H1 (cell line): Measurements from ENCODE around the gene ECI1. TPM values are rescaled to one million over a fixed set of nuclear protein-coding genes. Genes with fewer than 3 reads are reported as not detected.

Experiments used
- CTCF ChIA-PET: fragments of 300-600 bp; sonication (Branson Sonifier 250); formaldehyde crosslinking; loops from one replicate; lab custom pipeline; 2021; ENCODE audit not compliant: partially characterized antibody; lab: Charles Lee
- POLR2A ChIA-PET: fragments of 300-600 bp; sonication (Branson Sonifier 250); formaldehyde crosslinking; loops from one replicate; lab custom pipeline; 2021; ENCODE audit warnings: inconsistent platforms; ENCODE audit not compliant: partially characterized antibody; lab: Charles Lee
- DNase-seq, 2 experiments: peaks; one replicate each; pipeline versions ENCODE4 v3.0.0 to v3.0.0-alpha.2; 2010 to 2022; ENCODE audit warnings: low spot score in 2 of 2, low read depth in 1 of 2, mixed read lengths in 1 of 2
- FAIRE-seq: peaks from 2 replicates; lab custom pipeline; 2011; peaks lifted over from hg19 to GRCh38; lab: Jason Lieb, UNC
- H2AFZ ChIP-seq: 2 replicates; pipeline ENCODE4 v1.8.1; 2012; ENCODE audit warnings: low read length, inconsistent platforms
- H2AK5ac ChIP-seq: 2 replicates; pipeline ENCODE4 v1.6.1; 2013; ENCODE audit warnings: low read depth, low read length
- H2BK120ac ChIP-seq: replicated peaks from 2 replicates; pipeline ENCODE3; 2013; ENCODE audit warnings: low read depth, low read length, inconsistent platforms
- H2BK12ac ChIP-seq: 2 replicates; pipeline ENCODE4 v1.6.1; 2013; ENCODE audit warnings: low read depth, low read length
- H2BK15ac ChIP-seq: 2 replicates; pipeline ENCODE4 v1.6.1; 2013; ENCODE audit warnings: low read length
- H2BK20ac ChIP-seq: 2 replicates; pipeline ENCODE4 v1.6.1; 2013; ENCODE audit warnings: low read length
- H2BK5ac ChIP-seq: 2 replicates; pipeline ENCODE4 v1.6.1; 2013; ENCODE audit warnings: low read depth, low read length
- H3K14ac ChIP-seq: 2 replicates; pipeline ENCODE4 v1.6.1; 2013; ENCODE audit warnings: inconsistent platforms; ENCODE audit not compliant: insufficient read length
- H3K18ac ChIP-seq: 2 replicates; pipeline ENCODE4 v1.6.1; 2013; ENCODE audit warnings: low read length; ENCODE audit errors: extremely low read depth
- H3K23ac ChIP-seq: 2 replicates; pipeline ENCODE4 v1.6.1; 2013; ENCODE audit warnings: inconsistent platforms; ENCODE audit not compliant: insufficient read length
- H3K23me2 ChIP-seq: 2 replicates; pipeline ENCODE4 v1.6.1; 2013; ENCODE audit warnings: low read depth, low read length
- H3K27ac ChIP-seq: 2 replicates; pipeline ENCODE4 v1.6.1; 2011; ENCODE audit warnings: low read depth, low read length, inconsistent platforms
- H3K27me3 ChIP-seq, 4 experiments: replicated peaks in 1 of 4; 1 replicate in 1 of 4; 2 replicates in 3 of 4; pipeline versions ENCODE4 v1.6.1 to v1.8.1; 2011 to 2013; ENCODE audit warnings: low read length in 3 of 4, mild to moderate bottlenecking in 3 of 4, inconsistent platforms in 2 of 4, mixed read lengths in 2 of 4, moderate library complexity in 1 of 4; ENCODE audit not compliant: control insufficient read depth in 3 of 4, insufficient read depth in 3 of 4; ENCODE audit errors: extremely low read depth in 1 of 4
- H3K36me3 ChIP-seq, 4 experiments: 2 replicates each; pipeline versions ENCODE4 v1.6.1 to v1.8.1; 2011 to 2013; ENCODE audit warnings: mild to moderate bottlenecking in 4 of 4, low read length in 3 of 4, moderate library complexity in 2 of 4, control low read depth in 1 of 4, inconsistent platforms in 1 of 4; ENCODE audit not compliant: insufficient read depth in 4 of 4, control insufficient read depth in 2 of 4
- H3K4ac ChIP-seq: replicated peaks from 2 replicates; pipeline ENCODE3; 2013; ENCODE audit warnings: low read length, low read depth, mixed read lengths, inconsistent platforms; ENCODE audit not compliant: insufficient read length
- H3K4me1 ChIP-seq, 4 experiments: replicated peaks in 1 of 4; 1 replicate in 1 of 4; 2 replicates in 3 of 4; pipeline versions ENCODE4 v1.6.1 to v1.8.1; 2011 to 2013; ENCODE audit warnings: low read length in 3 of 4, inconsistent platforms in 2 of 4, mixed read lengths in 1 of 4; ENCODE audit not compliant: insufficient read depth in 4 of 4, control insufficient read depth in 3 of 4
- H3K4me2 ChIP-seq, 2 experiments: 2 replicates each; pipeline versions ENCODE4 v1.6.1 to v1.8.1; 2011 to 2013; ENCODE audit warnings: low read depth in 2 of 2, low read length in 2 of 2, control low read depth in 1 of 2, inconsistent platforms in 1 of 2, mild to moderate bottlenecking in 1 of 2; ENCODE audit not compliant: insufficient read depth in 1 of 2
- H3K4me3 ChIP-seq, 4 experiments: fragments of 200-600, 300-600 bp in 1 of 4; sonication (generic), shearing (Covaris generic), sonication (Bioruptor Twin) in 1 of 4; 2 replicates each; pipeline versions ENCODE4 v1.5.1 to v1.8.1; 2011 to 2016; ENCODE audit warnings: low read length in 4 of 4, low read depth in 3 of 4, control low read depth in 2 of 4, inconsistent platforms in 2 of 4, mild to moderate bottlenecking in 2 of 4, mixed read lengths in 1 of 4, moderate library complexity in 1 of 4; ENCODE audit not compliant: insufficient read depth in 2 of 4; ENCODE audit errors: extremely low read depth in 1 of 4
- H3K56ac ChIP-seq: replicated peaks from 2 replicates; pipeline ENCODE3; 2013; ENCODE audit warnings: low read depth, mild to moderate bottlenecking, mixed read lengths, low read length, inconsistent platforms; ENCODE audit not compliant: insufficient read length
- H3K79me1 ChIP-seq: 2 replicates; pipeline ENCODE4 v1.6.1; 2013; ENCODE audit warnings: low read depth, low read length, control low read depth
- H3K79me2 ChIP-seq, 2 experiments: 2 replicates each; pipeline versions ENCODE4 v1.6.1 to v1.8.1; 2012 to 2013; ENCODE audit warnings: low read length in 2 of 2, mild to moderate bottlenecking in 2 of 2, inconsistent platforms in 1 of 2; ENCODE audit not compliant: insufficient read depth in 2 of 2, control insufficient read depth in 1 of 2
- H3K9ac ChIP-seq, 4 experiments: replicated peaks in 1 of 4; 1 replicate in 1 of 4; 2 replicates in 3 of 4; pipeline versions ENCODE4 v1.6.1 to v1.8.1; 2011 to 2013; ENCODE audit warnings: low read depth in 3 of 4, low read length in 3 of 4, control low read depth in 2 of 4, mild to moderate bottlenecking in 2 of 4, moderate library complexity in 2 of 4, inconsistent platforms in 1 of 4; ENCODE audit errors: extremely low read depth in 1 of 4
- H3K9me3 ChIP-seq, 2 experiments: 2 replicates each; pipeline versions ENCODE4 v1.6.1 to v1.8.1; 2012 to 2013; ENCODE audit warnings: mild to moderate bottlenecking in 2 of 2, moderate library complexity in 2 of 2, control low read depth in 1 of 2, inconsistent platforms in 1 of 2, low read depth in 1 of 2, low read length in 1 of 2, mixed read lengths in 1 of 2; ENCODE audit not compliant: insufficient read depth in 2 of 2
- H4K20me1 ChIP-seq, 2 experiments: replicated peaks in 1 of 2; 2 replicates each; pipeline versions ENCODE3 to v1.8.1; 2011 to 2013; ENCODE audit warnings: inconsistent platforms in 2 of 2, low read length in 2 of 2, mild to moderate bottlenecking in 1 of 2; ENCODE audit not compliant: insufficient read depth in 2 of 2, control insufficient read depth in 1 of 2
- H4K5ac ChIP-seq: 2 replicates; pipeline ENCODE4 v1.6.1; 2013; ENCODE audit warnings: low read length, low read depth, mixed read lengths, inconsistent platforms; ENCODE audit not compliant: insufficient read length
- H4K8ac ChIP-seq: 2 replicates; pipeline ENCODE4 v1.8.0; 2013; ENCODE audit warnings: mild to moderate bottlenecking, moderate library complexity, low read length, inconsistent platforms; ENCODE audit not compliant: insufficient read depth; ENCODE audit errors: extremely low read depth
- H4K91ac ChIP-seq: replicated peaks from 2 replicates; pipeline ENCODE3; 2013; ENCODE audit warnings: low read length, mixed read lengths, inconsistent platforms; ENCODE audit not compliant: insufficient read length
- ASH2L ChIP-seq: fragments of 200-600, 300-600 bp; sonication (generic); IDR thresholded peaks from one replicate; pipeline ENCODE4 v1.7.1; 2017; ENCODE audit warnings: low read length
- CBX5 ChIP-seq: fragments of 300-800, 300-1000 bp; sonication (generic); IDR thresholded peaks from 2 replicates; pipeline ENCODE4 v1.7.1; 2016; ENCODE audit warnings: antibody characterized with exemption, low read length, low read depth
- CBX8 ChIP-seq: fragments of 300-800, 300-1000 bp; sonication (generic); IDR thresholded peaks from 2 replicates; pipeline ENCODE4 v1.7.1; 2016; ENCODE audit warnings: low read depth, low read length, borderline replicate concordance
- CHD2 ChIP-seq: IDR thresholded peaks from 2 replicates; pipeline ENCODE4 v1.6.1; 2012; ENCODE audit warnings: low read length, improper control_type of control experiment
- FOSL1 ChIP-seq: IDR thresholded peaks from 2 replicates; pipeline ENCODE4 v1.6.1; 2011; ENCODE audit warnings: mild to moderate bottlenecking, low read depth, low read length, moderate library complexity; ENCODE audit not compliant: insufficient read depth
- GTF2F1 ChIP-seq: IDR thresholded peaks from 2 replicates; pipeline ENCODE4 v1.6.1; 2012; ENCODE audit warnings: low read depth, low read length, improper control_type of control experiment, borderline replicate concordance
- KDM1A ChIP-seq: fragments of 200-600, 300-600 bp; sonication (generic); IDR thresholded peaks from 2 replicates; pipeline ENCODE4 v1.7.1; 2016; ENCODE audit warnings: mild to moderate bottlenecking, low read length, borderline replicate concordance
- KDM4A ChIP-seq: IDR thresholded peaks from one replicate; pipeline ENCODE4 v1.7.1; 2012; ENCODE audit warnings: low read depth, mild to moderate bottlenecking, moderate library complexity, low read length, inconsistent platforms; ENCODE audit not compliant: severe bottlenecking
- NANOG ChIP-seq: IDR thresholded peaks from 2 replicates; pipeline ENCODE4 v1.6.1; 2011; ENCODE audit warnings: low read length, low read depth, mild to moderate bottlenecking, inconsistent platforms; ENCODE audit not compliant: insufficient read depth, poor library complexity, severe bottlenecking
- RFX5 ChIP-seq: IDR thresholded peaks from 2 replicates; pipeline ENCODE4 v1.6.1; 2011; ENCODE audit warnings: low read depth, low read length, improper control_type of control experiment, borderline replicate concordance
- SIX5 ChIP-seq: IDR thresholded peaks from 2 replicates; pipeline ENCODE4 v1.6.1; 2011; ENCODE audit warnings: mild to moderate bottlenecking, low read depth, low read length
- SRF ChIP-seq: IDR thresholded peaks from 2 replicates; pipeline ENCODE4 v1.6.1; 2011; ENCODE audit warnings: mild to moderate bottlenecking, low read depth, low read length, moderate library complexity
- SUZ12 ChIP-seq: fragments of 200-600 bp; sonication (generic); IDR thresholded peaks from 2 replicates; pipeline ENCODE4 v1.6.1; 2012; ENCODE audit warnings: mild to moderate bottlenecking, inconsistent platforms, low read length, moderate library complexity, mixed read lengths
- TAF7 ChIP-seq: optimal IDR thresholded peaks from 2 replicates; pipeline ENCODE3; 2011; ENCODE audit warnings: low read depth, mild to moderate bottlenecking, inconsistent platforms, low read length, moderate library complexity, borderline replicate concordance
- WGBS, 2 experiments: shearing (Covaris generic) in 1 of 2; methylation state at CpG; one replicate each; pipeline versions ENCODE4 v1.1.6 to v1.1.7; 2013 to 2015; ENCODE audit warnings: low lambda C conversion rate in 2 of 2, mixed read lengths in 2 of 2, inconsistent platforms in 1 of 2, low coverage in 1 of 2, missing lambda C conversion rate in 1 of 2; ENCODE audit not compliant: insufficient replicate concordance in 2 of 2, insufficient coverage in 1 of 2, insufficient read length in 1 of 2; ENCODE audit errors: extremely low coverage in 1 of 2, missing lambda C conversion rate in 1 of 2; 5-methylcytosine and 5-hydroxymethylcytosine counted together
- polyA plus RNA-seq, 7 experiments: library from polyadenylated mRNA; depleted of rRNA in 3 of 7; stranded (reverse) in 5 of 7; unstranded in 2 of 7; fragments of >200 nt in 5 of 7; fragments of 200-250 nt in 2 of 7; gene quantifications; 1 replicate in 5 of 7; 2 replicates in 1 of 7; 4 replicates in 1 of 7; pipeline versions ENCODE4 v1.2.1 to v1.2.3, GENCODE V29; 2011 to 2013; ENCODE audit warnings: missing spikeins in 2 of 7, mixed read lengths in 2 of 7
- total RNA-seq: library from RNA; stranded (reverse); fragmentation: NEBNext Ultra II Directional; extraction: Animal tissue kit (Norgen Biotek cat#: 25700); gene quantifications from 2 replicates; pipeline ENCODE4 v1.2.1, GENCODE V29; 2021

Gene ECI1
- total and polyA plus RNA-seq, 2 of the 8 experiments (the other 6 are each of a cell fraction or from before 2014, with no cell fraction given): 79.5 to 151 TPM

DNA sequence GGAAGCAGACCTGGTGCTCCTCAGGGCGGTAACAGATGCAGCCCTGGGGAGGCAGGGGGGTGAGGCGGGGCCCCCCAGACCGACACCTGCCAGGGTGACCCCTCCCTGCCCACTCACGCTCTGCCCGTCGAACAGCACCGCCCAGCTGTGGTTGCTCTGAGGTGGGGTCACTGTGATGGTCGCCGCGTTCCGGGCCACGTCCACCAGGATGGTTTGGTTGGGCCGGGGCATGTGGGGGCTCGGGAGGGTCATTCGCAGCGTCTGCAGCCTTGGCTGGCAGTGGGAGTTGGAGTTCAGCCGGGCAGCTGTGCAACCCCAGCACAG is 41.4 kb downstream of the ECI1 start:
- Histone ChIP-seq H3K27me3 (no peaks in the 10 kb centered on the region), H3K4ac (no peak overlapping the region), H2BK120ac (no peak overlapping the region), H2AFZ (no peak overlapping the region), H4K5ac (no peak overlapping the region), H3K23me2 (peaks cover 16% of the 10 kb centered on the region), H4K20me1 (peaks cover 8 to 42% of the 10 kb centered on the region in 2 experiments), H4K8ac (peak overlapping the region; percentile 25), H3K9me3 (no peaks in the 10 kb centered on the region), H3K79me2 (peaks cover 3 to 25% of the 10 kb centered on the region in 2 experiments; a peak in 3 of 4 replicates), H2BK5ac (no peak overlapping the region), H3K9ac (peak overlapping the region in 1 of 4 experiments; percentile 14; a peak in 1 of 7 replicates), H3K4me2 (no peak overlapping the region), H4K91ac (no peak overlapping the region), H3K79me1 (peaks cover 10% of the 10 kb centered on the region), H3K36me3 (peaks cover 8 to 42% (median 19%) of the 10 kb centered on the region in 4 experiments; a peak in 6 of 8 replicates), H2BK20ac (no peak overlapping the region), H3K56ac (no peak overlapping the region), H3K4me3 (no peak overlapping the region), H3K4me1 (peaks cover 0 to 24% (median 9%) of the 10 kb centered on the region in 4 experiments; a peak in 6 of 7 replicates), H2BK12ac (no peak overlapping the region), H3K18ac (no peak overlapping the region), H2AK5ac (no peak overlapping the region), H3K23ac (no peak overlapping the region), H2BK15ac (no peak overlapping the region), H3K14ac (no peak overlapping the region), H3K27ac (no peak overlapping the region)
- FAIRE-seq: no peak
- POLR2A ChIA-PET: interaction anchor here (0.6 to 15.1 kb wide), 14 partner anchors 12 to 259 kb away, joined by 3 to 156 read pairs (median 6); partner anchors contain the start of genes CASKIN1, DNASE1L2, E4F1 and TRAF7
- no peak for DNase-seq
- WGBS, 2 experiments: 95% methylated on average over 17 of the region's 17 CpGs; no CpG with 5 or more reads in 1 of the 2 experiments
- CTCF ChIA-PET: interaction anchor here (0.6 to 3.2 kb wide), 4 partner anchors 11 to 1871 kb away, joined by 3 to 20 read pairs (median 5); no protein-coding TSS in a partner anchor
- no peak for TF ChIP-seq KDM4A
- no peak for TF ChIP-seq TAF7
- TF ChIP-seq ASH2L: no peak
- TF ChIP-seq SUZ12: no peak
- TF ChIP-seq SIX5: no peak
- TF ChIP-seq NANOG: no peak
- TF ChIP-seq RFX5: no peak
- TF ChIP-seq FOSL1: no peak
- TF ChIP-seq KDM1A: no peak
- no peak for TF ChIP-seq GTF2F1
- no peak for TF ChIP-seq CBX5
- TF ChIP-seq CHD2: no peak
- no peak for TF ChIP-seq SRF
- no peak for TF ChIP-seq CBX8
